IPS-15b (cell line): Measurements from ENCODE around the gene ABHD11.
"Not testable (repeated sequence)": the region's sequence is repeated elsewhere in the genome, so short reads cannot be mapped to it uniquely, and the experiment has no call there.

Experiments
- H3K27me3 ChIP-seq: one replicate; pipeline ENCODE4 v1.6.1; 2013; ENCODE audit warnings: low read length; ENCODE audit not compliant: control insufficient read depth, insufficient read depth
- H3K36me3 ChIP-seq: one replicate; pipeline ENCODE4 v1.6.1; 2013; ENCODE audit warnings: low read length; ENCODE audit not compliant: control insufficient read depth, insufficient read depth
- H3K4me1 ChIP-seq: one replicate; pipeline ENCODE4 v1.6.1; 2013; ENCODE audit warnings: mild to moderate bottlenecking, low read length; ENCODE audit not compliant: control insufficient read depth, insufficient read depth
- H3K4me3 ChIP-seq: one replicate; pipeline ENCODE4 v1.5.1; 2013; ENCODE audit warnings: low read depth, low read length
- H3K9ac ChIP-seq: one replicate; pipeline ENCODE4 v1.6.1; 2013; ENCODE audit warnings: low read depth, mild to moderate bottlenecking, low read length
- H3K9me3 ChIP-seq: one replicate; pipeline ENCODE4 v1.6.1; 2013; ENCODE audit warnings: mild to moderate bottlenecking, low read length; ENCODE audit not compliant: control insufficient read depth, insufficient read depth

The ABHD11 gene

GRCh38 chr7:73726083-73726466, 12.5 kb downstream of the ABHD11 start:
- Histone ChIP-seq H3K36me3 (no peaks in the 10 kb centered on the region), H3K9ac (no peak overlapping the region), H3K27me3 (peaks cover 4% of the 10 kb centered on the region)

GRCh38 chr7:73723813-73724212, 14.8 kb downstream of the ABHD11 start:
- H3K36me3 ChIP-seq = no peaks in the 10 kb centered on the region
- peaks cover 9% of the 10 kb centered on the region for H3K27me3 ChIP-seq
- no peaks in the 10 kb centered on the region for H3K9me3 ChIP-seq
- no peak overlapping the region for H3K9ac ChIP-seq
- peaks cover 4% of the 10 kb centered on the region for H3K4me1 ChIP-seq
- no peak overlapping the region for H3K4me3 ChIP-seq

More at GRCh38 chr7:73726083-73726466, 12.5 kb downstream of the ABHD11 start:
- no peak overlapping the region for H3K4me3 ChIP-seq
- H3K9me3 ChIP-seq = no peaks in the 10 kb centered on the region
- H3K4me1 ChIP-seq = peaks cover 4% of the 10 kb centered on the region

GRCh38 chr7:73722785-73723184, 15.8 kb downstream of the ABHD11 start:
- no peak overlapping the region for H3K9ac ChIP-seq
- H3K4me1 ChIP-seq = peaks cover under 1% of the 10 kb centered on the region
- peaks cover 13% of the 10 kb centered on the region for H3K27me3 ChIP-seq
- no peak overlapping the region for H3K4me3 ChIP-seq
- H3K9me3 ChIP-seq = no peaks in the 10 kb centered on the region
- no peaks in the 10 kb centered on the region for H3K36me3 ChIP-seq

- H3K27me3 ChIP-seq = peaks cover 13% of the 10 kb centered on the region
- H3K9me3 ChIP-seq, H3K9ac ChIP-seq, H3K4me1 ChIP-seq, H3K36me3 ChIP-seq, H3K4me3 ChIP-seq: not testable (repeated sequence)
Observed at GRCh38 chr7:73722182-73722581, 16.4 kb downstream of the ABHD11 start.

GRCh38 chr7:73721377-73721817, 17.2 kb downstream of the ABHD11 start:
- Histone ChIP-seq H3K27me3 (peaks cover 13% of the 10 kb centered on the region), H3K9ac (no peak overlapping the region)

GRCh38 chr7:73720443-73720842, 18.2 kb downstream of the ABHD11 start:
- H3K4me3 ChIP-seq, H3K9me3 ChIP-seq, H3K36me3 ChIP-seq, H3K9ac ChIP-seq, H3K4me1 ChIP-seq: not testable (repeated sequence)
- H3K27me3 ChIP-seq = peaks cover 13% of the 10 kb centered on the region

More at GRCh38 chr7:73721377-73721817, 17.2 kb downstream of the ABHD11 start:
- Histone ChIP-seq H3K4me1 (no peaks in the 10 kb centered on the region), H3K4me3 (no peak overlapping the region), H3K36me3 (no peaks in the 10 kb centered on the region), H3K9me3 (no peaks in the 10 kb centered on the region)

GRCh38 chr7:73719806-73720169, 18.8 kb downstream of the ABHD11 start:
- Histone ChIP-seq H3K4me1 (no peaks in the 10 kb centered on the region), H3K4me3 (peak overlapping the region; percentile 55), H3K9me3 (no peaks in the 10 kb centered on the region), H3K36me3 (peaks cover 2% of the 10 kb centered on the region), H3K27me3 (peaks cover 13% of the 10 kb centered on the region), H3K9ac (no peak overlapping the region)

- Histone ChIP-seq H3K4me3 (peak within 1 kb of the TSS; percentile 71), H3K27me3 (peaks cover 13% of the 10 kb centered on the region), H3K36me3 (peaks cover 2% of the 10 kb centered on the region), H3K4me1 (no peaks in the 10 kb centered on the region), H3K9me3 (no peaks in the 10 kb centered on the region), H3K9ac (no peak within 1 kb of the TSS)
Observed at GRCh38 chr7:73718905-73719805, 19.4 kb downstream of the ABHD11 start, which contains the start of gene STX1A. TSS of gene STX1A (minus strand) at chr7:73719669. CDS start at chr7:73719631, 38 bp downstream.

GRCh38 chr7:73718438-73718881, 20.1 kb downstream of the ABHD11 start:
- Histone ChIP-seq H3K9me3 (no peaks in the 10 kb centered on the region), H3K36me3 (peaks cover 2% of the 10 kb centered on the region), H3K27me3 (peaks cover 13% of the 10 kb centered on the region), H3K4me1 (no peaks in the 10 kb centered on the region), H3K9ac (no peak overlapping the region), H3K4me3 (peak overlapping the region; percentile 71)

GRCh38 chr7:73717991-73718405, 20.6 kb downstream of the ABHD11 start:
- H3K4me1 ChIP-seq = no peaks in the 10 kb centered on the region
- peaks cover 2% of the 10 kb centered on the region for H3K36me3 ChIP-seq
- no peak overlapping the region for H3K4me3 ChIP-seq
- no peak overlapping the region for H3K9ac ChIP-seq
- H3K27me3 ChIP-seq = peaks cover 13% of the 10 kb centered on the region
- H3K9me3 ChIP-seq = no peaks in the 10 kb centered on the region

GRCh38 chr7:73717025-73717807, 21.4 kb downstream of the ABHD11 start:
- Histone ChIP-seq H3K4me1 (no peaks in the 10 kb centered on the region), H3K4me3 (no peak overlapping the region)

More at GRCh38 chr7:73717025-73717807, 21.4 kb downstream of the ABHD11 start:
- Histone ChIP-seq H3K27me3 (peaks cover 13% of the 10 kb centered on the region), H3K9me3 (no peaks in the 10 kb centered on the region), H3K9ac (no peak overlapping the region), H3K36me3 (peaks cover 2% of the 10 kb centered on the region)
